GM21367 (cell line): ENCODE measurements around the gene RGSL1.

Experiments
- ATAC-seq: cut with Tn5 transposase; IDR thresholded peaks from one replicate; pipeline ENCODE4 v1.9.1; 2021; ENCODE audit not compliant: unreplicated experiment

RGSL1 gene

DNA sequence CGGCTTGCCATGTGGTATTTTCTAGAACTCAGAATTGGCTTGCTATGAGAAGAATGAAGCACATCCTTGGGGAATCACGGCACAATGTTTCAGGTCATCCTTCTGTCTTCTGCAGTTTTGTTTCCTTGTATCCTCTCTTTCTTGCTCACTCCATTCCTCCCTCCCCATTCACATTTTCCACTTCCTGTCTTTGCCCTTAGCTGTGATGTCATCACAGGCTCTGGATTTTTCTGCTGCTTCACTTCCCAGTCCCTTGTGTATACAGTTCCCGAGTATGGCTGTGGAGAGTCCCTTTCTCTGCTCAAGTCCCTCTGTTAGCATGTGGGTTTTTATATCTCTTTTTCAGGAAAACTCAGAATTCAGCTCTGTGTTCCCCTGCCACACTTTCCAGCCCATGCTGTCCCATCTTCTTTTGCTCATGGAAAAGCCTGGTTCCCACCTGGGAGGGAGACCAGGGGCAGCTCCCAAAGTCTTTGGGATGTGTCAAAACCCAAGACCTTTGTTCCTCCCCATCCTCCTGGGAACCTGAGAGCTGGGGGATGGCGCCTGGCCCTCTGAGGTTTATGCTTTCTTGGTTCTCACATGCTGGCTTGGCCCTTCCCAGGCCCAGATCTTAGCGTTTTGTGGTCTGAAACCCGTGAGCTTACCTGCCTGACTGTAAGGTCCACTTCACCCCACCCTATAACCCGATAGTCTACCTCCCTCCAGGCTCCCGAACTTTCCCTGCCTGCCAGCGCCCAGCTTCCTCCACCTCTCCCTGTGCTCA, 159.1 kb downstream of the RGSL1 start:
- ATAC-seq, result no peak
